ENCODE data around the gene KIF25. TPM values are rescaled to one million over a fixed set of nuclear protein-coding genes. Genes with fewer than 3 reads are reported as not detected.
A peak's percentile ranks its signal among the peaks of the same experiment; 100 is the strongest.

KIF25 gene
- total RNA-seq, 1 donor from 2014 or later, result not detected

GRCh38 chr6:167952512-167952859, 45.0 kb upstream of the KIF25 start:
- peaks cover 12% of the 10 kb centered on the region for H3K4me1 Mint-ChIP-seq (ENCODE audit: unreplicated experiment)
- no peak overlapping the region for H3K27ac Mint-ChIP-seq (ENCODE audit: unreplicated experiment)
- no peaks in the 10 kb centered on the region for H3K9me3 Mint-ChIP-seq (ENCODE audit: unreplicated experiment)
- no peak for DNase-seq (ENCODE audit: low spot score)
- H3K36me3 Mint-ChIP-seq (ENCODE audit: low read depth, unreplicated experiment), result peaks cover 52% of the 10 kb centered on the region
- H3K27me3 Mint-ChIP-seq (ENCODE audit: unreplicated experiment), result peaks cover 3% of the 10 kb centered on the region
- no peak for TF ChIP-seq CTCF (IDR thresholded peaks at IDR 0.05; ENCODE audit: unreplicated experiment)
- peak overlapping the region; percentile 32 for H3K4me3 Mint-ChIP-seq (ENCODE audit: unreplicated experiment)

- H3K27ac Mint-ChIP-seq (ENCODE audit: unreplicated experiment), result no peak overlapping the region
- peaks cover 3% of the 10 kb centered on the region for H3K27me3 Mint-ChIP-seq (ENCODE audit: unreplicated experiment)
- H3K9me3 Mint-ChIP-seq (ENCODE audit: unreplicated experiment), result no peaks in the 10 kb centered on the region
- peaks cover 51% of the 10 kb centered on the region for H3K36me3 Mint-ChIP-seq (ENCODE audit: low read depth, unreplicated experiment)
- no peak overlapping the region for H3K4me3 Mint-ChIP-seq (ENCODE audit: unreplicated experiment)
- no peak for DNase-seq (ENCODE audit: low spot score)
- H3K4me1 Mint-ChIP-seq (ENCODE audit: unreplicated experiment), result peaks cover 14% of the 10 kb centered on the region
- TF ChIP-seq CTCF (IDR thresholded peaks at IDR 0.05; ENCODE audit: unreplicated experiment), result no peak
Measured at GRCh38 chr6:167953551-167953950, 43.9 kb upstream of the KIF25 start.

GRCh38 chr6:167954151-167954550, 43.3 kb upstream of the KIF25 start:
- Mint-ChIP-seq H3K4me3 (ENCODE audit: unreplicated experiment) (no peak overlapping the region), H3K4me1 (ENCODE audit: unreplicated experiment) (peaks cover 13% of the 10 kb centered on the region), H3K27ac (ENCODE audit: unreplicated experiment) (no peak overlapping the region), H3K9me3 (ENCODE audit: unreplicated experiment) (no peaks in the 10 kb centered on the region), H3K36me3 (ENCODE audit: low read depth, unreplicated experiment) (peaks cover 45% of the 10 kb centered on the region), H3K27me3 (ENCODE audit: unreplicated experiment) (peaks cover 3% of the 10 kb centered on the region)
- TF ChIP-seq CTCF (IDR thresholded peaks at IDR 0.05; ENCODE audit: unreplicated experiment), result no peak
- no peak for DNase-seq (ENCODE audit: low spot score)

GRCh38 chr6:167956491-167956890, 41.0 kb upstream of the KIF25 start:
- Mint-ChIP-seq H3K4me3 (ENCODE audit: unreplicated experiment) (no peak overlapping the region), H3K4me1 (ENCODE audit: unreplicated experiment) (peaks cover 4% of the 10 kb centered on the region), H3K27me3 (ENCODE audit: unreplicated experiment) (peaks cover 2% of the 10 kb centered on the region), H3K9me3 (ENCODE audit: unreplicated experiment) (no peaks in the 10 kb centered on the region), H3K36me3 (ENCODE audit: low read depth, unreplicated experiment) (peaks cover 26% of the 10 kb centered on the region), H3K27ac (ENCODE audit: unreplicated experiment) (no peak overlapping the region)
- no peak for DNase-seq (ENCODE audit: low spot score)
- TF ChIP-seq CTCF (IDR thresholded peaks at IDR 0.05; ENCODE audit: unreplicated experiment), result no peak

- Mint-ChIP-seq H3K9me3 (ENCODE audit: unreplicated experiment) (no peaks in the 10 kb centered on the region), H3K4me3 (ENCODE audit: unreplicated experiment) (no peak overlapping the region), H3K27me3 (ENCODE audit: unreplicated experiment) (peaks cover 5% of the 10 kb centered on the region), H3K27ac (ENCODE audit: unreplicated experiment) (no peak overlapping the region), H3K36me3 (ENCODE audit: low read depth, unreplicated experiment) (peaks cover 23% of the 10 kb centered on the region), H3K4me1 (ENCODE audit: unreplicated experiment) (peaks cover 4% of the 10 kb centered on the region)
- DNase-seq (ENCODE audit: low spot score), result no peak
- no peak for TF ChIP-seq CTCF (IDR thresholded peaks at IDR 0.05; ENCODE audit: unreplicated experiment)
Measured at GRCh38 chr6:167956983-167957492, 40.4 kb upstream of the KIF25 start.

Data from endothelial cell (in vitro differentiated cells).